Brain microvascular endothelial cell (primary cell): ENCODE data around the gene TOR1AIP1.

Experiments
- DNase-seq: peaks from one replicate; pipeline ENCODE4 v3.0.0-alpha.2; 2020
- H3K27ac ChIP-seq: fragments of 250-450 bp; sonication (Bioruptor Pico); 2 replicates; pipeline ENCODE4 v1.5.1; 2020; ENCODE audit warnings: mild to moderate bottlenecking, moderate library complexity
- H3K27me3 ChIP-seq: fragments of 250-450 bp; sonication (Bioruptor Pico); replicated peaks from 2 replicates; pipeline ENCODE4 v1.5.1; 2020; ENCODE audit warnings: mild to moderate bottlenecking
- H3K36me3 ChIP-seq: fragments of 250-450 bp; sonication (Bioruptor Pico); replicated peaks from 2 replicates; pipeline ENCODE4 v1.5.1; 2020; ENCODE audit warnings: mild to moderate bottlenecking
- H3K4me3 ChIP-seq: 2 replicates; pipeline ENCODE4 v1.5.1; 2011; ENCODE audit warnings: low read depth, mild to moderate bottlenecking, control low read depth, low read length, moderate library complexity
- CTCF ChIP-seq: IDR thresholded peaks from 2 replicates; pipeline ENCODE4 v1.5.1; 2011; ENCODE audit warnings: low read depth, mild to moderate bottlenecking, moderate library complexity, low read length, control low read depth, inconsistent platforms; ENCODE audit errors: missing control alignments
- in situ Hi-C: cut with HindIII; loops from 2 replicates; pipeline ENCODE4 v1.10.0; 2017; ENCODE audit warnings: low sequenced_read_pairs, low pct_ligation_motif_present

TOR1AIP1 gene

GRCh38 chr1:179933219-179933618 is 51.1 kb downstream of the TOR1AIP1 start:
- H3K27me3 ChIP-seq, result no peaks in the 10 kb centered on the region
- no peak overlapping the region for H3K27ac ChIP-seq
- in situ Hi-C loops, result no loop called here
- no peak overlapping the region for H3K4me3 ChIP-seq
- TF ChIP-seq CTCF, result no peak
- DNase-seq, result no peak
- no peaks in the 10 kb centered on the region for H3K36me3 ChIP-seq

GRCh38 chr1:179935909-179936496 is 53.9 kb downstream of the TOR1AIP1 start:
- Histone ChIP-seq H3K27ac (no peak overlapping the region), H3K27me3 (no peaks in the 10 kb centered on the region), H3K4me3 (no peak overlapping the region), H3K36me3 (no peaks in the 10 kb centered on the region)
- DNase-seq, result no peak
- TF ChIP-seq CTCF, result no peak
- in situ Hi-C loops, result no loop called here

- DNase-seq, result no peak
- TF ChIP-seq CTCF, result no peak
- Histone ChIP-seq H3K4me3 (no peak overlapping the region), H3K27me3 (no peaks in the 10 kb centered on the region), H3K27ac (no peak overlapping the region), H3K36me3 (no peaks in the 10 kb centered on the region)
- in situ Hi-C loops, result no loop called here
These were observed 55.7 kb downstream of the TOR1AIP1 start for GRCh38 chr1:179937668-179938254.

GRCh38 chr1:179938752-179939151 is 56.7 kb downstream of the TOR1AIP1 start:
- TF ChIP-seq CTCF, result no peak
- Histone ChIP-seq H3K4me3 (no peak overlapping the region), H3K27me3 (no peaks in the 10 kb centered on the region), H3K36me3 (no peaks in the 10 kb centered on the region), H3K27ac (no peak overlapping the region)
- no peak for DNase-seq
- in situ Hi-C loops, result no loop called here

- no peak for DNase-seq
- Histone ChIP-seq H3K4me3 (no peak overlapping the region), H3K27me3 (no peaks in the 10 kb centered on the region), H3K27ac (no peak overlapping the region), H3K36me3 (no peaks in the 10 kb centered on the region)
- no peak for TF ChIP-seq CTCF
- in situ Hi-C loops, result no loop called here
These were observed 57.9 kb downstream of the TOR1AIP1 start for GRCh38 chr1:179939941-179940340.

GRCh38 chr1:179941454-179941853 is 59.4 kb downstream of the TOR1AIP1 start:
- no peak for TF ChIP-seq CTCF
- no peak overlapping the region for H3K4me3 ChIP-seq
- H3K36me3 ChIP-seq, result no peaks in the 10 kb centered on the region
- no peak for DNase-seq
- H3K27me3 ChIP-seq, result no peaks in the 10 kb centered on the region
- no peak overlapping the region for H3K27ac ChIP-seq
- in situ Hi-C loops, result no loop called here
